Measurements from ENCODE around the gene TBCD.

The TBCD gene

DNA sequence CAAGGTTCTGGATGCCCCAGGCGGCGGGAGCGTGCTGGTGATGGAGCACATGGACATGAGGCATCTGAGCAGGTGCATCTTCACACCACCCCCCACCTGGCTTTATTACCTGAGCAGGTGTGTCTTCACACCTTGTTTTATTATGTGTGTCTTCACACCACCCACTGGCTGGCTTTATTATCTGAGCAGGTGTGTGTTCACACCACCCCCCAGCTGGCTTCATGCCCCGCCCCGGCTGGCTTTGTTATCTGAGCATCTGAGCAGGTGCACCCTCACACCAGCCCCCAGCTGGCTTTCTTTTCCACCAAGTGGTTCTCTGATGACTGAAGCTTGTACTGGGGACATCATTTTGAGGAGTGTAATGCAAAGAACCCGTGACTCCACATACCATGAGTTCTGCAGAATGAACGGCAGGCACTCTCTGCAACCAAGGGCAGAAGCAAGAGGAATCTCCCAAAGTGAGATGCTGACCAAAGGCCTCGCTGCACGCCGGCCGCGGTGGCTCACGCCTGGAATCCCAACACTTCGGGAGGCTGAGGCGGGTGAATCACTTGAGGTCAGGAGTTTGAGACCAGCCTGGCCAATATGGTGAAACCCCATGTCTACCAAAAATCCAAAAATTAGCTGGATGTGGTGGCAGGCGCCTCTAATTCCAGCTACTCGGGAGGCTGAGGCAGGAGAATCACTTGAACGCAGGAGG lies 32.7 kb upstream of the TBCD start:
- Mint-ChIP-seq H3K27ac (no peak overlapping the region), H3K4me3 (no peak overlapping the region), H3K27me3 (no peaks in the 10 kb centered on the region), H3K4me1 (ENCODE audit: low read depth) (peaks cover 23% of the 10 kb centered on the region), H3K36me3 (ENCODE audit: low read depth) (peaks cover 33% of the 10 kb centered on the region), H3K9me3 (no peaks in the 10 kb centered on the region)

DNA sequence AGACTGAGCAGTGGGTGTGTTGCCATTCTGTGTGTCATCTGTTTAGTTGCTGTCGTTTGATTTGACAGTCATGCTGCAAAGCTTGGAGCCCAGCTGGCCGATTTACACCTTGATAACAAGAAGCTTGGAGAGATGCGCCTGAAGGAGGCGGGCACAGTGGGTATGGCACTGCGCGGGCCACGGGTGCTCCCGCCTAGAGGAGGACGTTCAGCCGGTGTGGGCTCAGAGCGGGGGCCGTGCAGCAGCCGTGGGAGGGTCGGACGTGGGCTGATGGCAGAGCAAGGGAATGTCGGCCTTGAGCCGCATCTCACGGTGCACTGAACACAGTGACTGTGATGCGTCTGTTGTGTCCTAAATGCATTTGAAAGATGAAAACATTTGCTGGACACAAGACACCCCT lies 31.7 kb upstream of the TBCD start:
- peaks cover 23% of the 10 kb centered on the region for H3K4me1 Mint-ChIP-seq (ENCODE audit: low read depth)
- no peaks in the 10 kb centered on the region for H3K27me3 Mint-ChIP-seq
- H3K36me3 Mint-ChIP-seq (ENCODE audit: low read depth): peaks cover 33% of the 10 kb centered on the region
- H3K4me3 Mint-ChIP-seq: no peak overlapping the region
- no peak overlapping the region for H3K27ac Mint-ChIP-seq
- no peaks in the 10 kb centered on the region for H3K9me3 Mint-ChIP-seq

DNA sequence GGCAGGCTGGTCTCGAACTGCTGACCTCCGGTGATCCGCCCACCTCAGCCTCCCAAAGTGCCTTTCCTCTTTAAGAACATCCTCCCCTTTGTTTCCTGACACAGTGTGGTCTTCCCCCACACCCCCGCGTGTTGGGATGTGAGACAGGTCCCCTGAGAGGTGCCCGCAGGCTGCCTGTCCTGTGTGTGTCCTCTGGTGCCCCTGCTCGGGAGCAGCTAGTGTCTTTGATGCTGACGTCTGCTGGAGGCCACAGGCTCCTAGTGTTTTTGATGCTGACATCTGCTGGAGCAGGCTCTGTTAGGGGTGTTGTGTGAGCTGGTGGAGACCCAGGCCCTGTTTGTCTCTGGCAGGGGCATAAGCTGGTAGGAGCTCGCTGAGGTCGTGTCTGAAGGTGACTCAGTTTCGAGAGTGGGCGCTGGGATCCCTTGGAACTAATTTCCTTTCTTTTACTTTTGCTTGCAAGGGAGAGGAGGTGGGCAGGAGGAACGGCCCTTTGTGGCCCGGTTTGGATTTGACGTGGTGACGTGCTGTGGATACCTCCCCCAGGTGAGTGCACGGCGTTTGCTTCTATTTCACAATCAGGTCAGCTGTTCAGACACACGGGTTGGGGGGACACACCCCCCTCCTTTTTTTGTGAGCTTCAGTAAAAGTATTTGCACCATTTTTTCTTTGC lies 29.4 kb upstream of the TBCD start:
- peaks cover 39% of the 10 kb centered on the region for H3K36me3 Mint-ChIP-seq (ENCODE audit: low read depth)
- H3K4me3 Mint-ChIP-seq: no peak overlapping the region
- no peak overlapping the region for H3K27ac Mint-ChIP-seq
- no peaks in the 10 kb centered on the region for H3K27me3 Mint-ChIP-seq
- peaks cover 13% of the 10 kb centered on the region for H3K4me1 Mint-ChIP-seq (ENCODE audit: low read depth)
- H3K9me3 Mint-ChIP-seq: no peaks in the 10 kb centered on the region

DNA sequence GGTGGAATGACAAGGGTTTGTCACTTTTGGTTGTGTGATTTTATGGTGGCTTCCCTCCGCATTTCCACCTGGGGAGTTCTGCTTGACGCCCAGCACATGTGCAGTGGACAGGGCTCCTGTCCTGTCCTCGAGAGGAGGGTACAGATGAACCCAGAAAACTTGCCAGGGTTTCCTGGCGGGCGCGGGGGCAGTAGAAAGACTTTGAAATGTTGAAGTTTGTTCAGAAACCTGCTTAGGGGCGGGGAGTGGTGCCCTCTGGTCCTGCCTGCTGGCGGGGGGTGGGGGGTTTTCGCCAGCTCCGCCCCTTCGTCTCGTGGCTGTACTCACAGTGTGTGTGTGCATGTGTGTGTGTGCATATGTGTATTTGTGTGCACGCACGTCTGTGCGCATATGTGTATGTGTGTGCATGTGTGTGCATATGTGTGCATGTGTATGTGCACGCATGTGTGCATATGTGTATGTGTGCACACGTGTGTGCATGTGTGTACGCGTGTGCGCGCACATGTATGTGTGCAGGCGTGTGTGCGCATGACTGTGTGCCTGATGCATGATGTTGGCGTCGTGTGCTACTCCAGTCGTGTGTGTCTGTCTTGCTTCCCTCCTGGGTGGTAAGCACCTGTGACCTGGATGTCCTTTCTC lies 28.6 kb upstream of the TBCD start:
- H3K4me3 Mint-ChIP-seq: no peak overlapping the region
- no peaks in the 10 kb centered on the region for H3K27me3 Mint-ChIP-seq
- peaks cover 39% of the 10 kb centered on the region for H3K36me3 Mint-ChIP-seq (ENCODE audit: low read depth)
- H3K4me1 Mint-ChIP-seq (ENCODE audit: low read depth): peaks cover 4% of the 10 kb centered on the region
- no peaks in the 10 kb centered on the region for H3K9me3 Mint-ChIP-seq
- no peak overlapping the region for H3K27ac Mint-ChIP-seq

DNA sequence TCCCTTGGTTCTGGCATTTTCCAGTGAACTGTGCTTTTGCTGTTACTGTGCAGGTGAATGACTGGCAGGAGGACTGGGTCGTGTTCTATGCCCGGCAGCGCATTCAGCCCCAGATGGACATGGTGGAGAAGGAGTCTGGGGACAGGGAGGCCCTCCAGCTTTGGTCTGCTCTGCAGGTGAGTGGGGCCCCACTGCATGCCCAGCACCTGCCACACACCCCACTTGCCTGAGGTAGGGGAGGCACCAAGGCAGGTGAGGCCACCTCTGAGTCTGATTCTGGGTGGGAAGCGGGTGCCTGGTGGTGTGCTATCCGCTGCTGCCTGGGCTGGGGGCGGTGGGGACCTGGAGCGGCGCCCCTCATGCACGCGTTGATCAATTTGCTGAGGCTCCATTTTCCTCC lies 25.4 kb upstream of the TBCD start:
- Mint-ChIP-seq H3K9me3 (no peaks in the 10 kb centered on the region), H3K4me1 (ENCODE audit: low read depth) (no peaks in the 10 kb centered on the region), H3K27me3 (no peaks in the 10 kb centered on the region), H3K36me3 (ENCODE audit: low read depth) (peaks cover 35% of the 10 kb centered on the region), H3K27ac (no peak overlapping the region), H3K4me3 (no peak overlapping the region)

DNA sequence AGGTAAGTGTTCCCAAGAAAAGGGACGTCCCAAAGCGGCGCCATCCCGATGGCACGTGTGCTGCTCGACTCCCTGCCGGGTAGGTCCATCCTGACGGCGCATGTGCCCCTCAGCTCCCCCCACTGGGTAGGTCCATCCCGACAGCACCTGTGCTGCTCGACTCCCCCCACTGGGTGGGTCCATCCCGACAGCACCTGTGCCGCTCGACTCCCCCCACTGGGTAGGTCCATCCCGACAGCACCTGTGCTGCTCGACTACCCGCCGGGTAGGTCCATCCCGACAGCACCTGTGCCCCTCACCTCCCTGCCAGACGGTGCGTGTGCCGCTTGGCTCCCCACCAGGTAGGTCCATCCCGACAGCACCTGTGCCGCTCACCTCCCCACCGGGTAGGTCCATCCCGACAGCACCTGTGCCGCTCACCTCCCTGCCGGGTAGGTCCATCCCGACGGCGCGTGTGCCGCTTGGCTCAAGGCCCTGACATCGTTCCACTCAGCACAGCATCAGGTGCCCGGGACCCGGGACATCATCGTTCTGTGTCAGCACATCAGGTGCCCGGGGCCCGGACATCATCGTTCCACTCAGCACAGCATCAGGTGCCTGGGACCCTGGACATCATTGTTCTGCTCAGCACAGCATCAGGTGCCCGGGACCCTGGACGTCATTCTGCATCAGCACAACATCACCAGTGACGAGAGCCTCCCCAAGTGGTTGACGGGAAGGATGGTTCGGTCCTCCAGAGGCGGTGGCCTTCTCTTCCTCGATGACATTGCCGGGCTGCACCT lies 22.2 kb upstream of the TBCD start:
- no peak overlapping the region for H3K4me3 Mint-ChIP-seq
- no peaks in the 10 kb centered on the region for H3K9me3 Mint-ChIP-seq
- H3K36me3 Mint-ChIP-seq (ENCODE audit: low read depth): peaks cover 34% of the 10 kb centered on the region
- H3K4me1 Mint-ChIP-seq (ENCODE audit: low read depth): no peaks in the 10 kb centered on the region
- H3K27me3 Mint-ChIP-seq: no peaks in the 10 kb centered on the region
- H3K27ac Mint-ChIP-seq: no peak overlapping the region

DNA sequence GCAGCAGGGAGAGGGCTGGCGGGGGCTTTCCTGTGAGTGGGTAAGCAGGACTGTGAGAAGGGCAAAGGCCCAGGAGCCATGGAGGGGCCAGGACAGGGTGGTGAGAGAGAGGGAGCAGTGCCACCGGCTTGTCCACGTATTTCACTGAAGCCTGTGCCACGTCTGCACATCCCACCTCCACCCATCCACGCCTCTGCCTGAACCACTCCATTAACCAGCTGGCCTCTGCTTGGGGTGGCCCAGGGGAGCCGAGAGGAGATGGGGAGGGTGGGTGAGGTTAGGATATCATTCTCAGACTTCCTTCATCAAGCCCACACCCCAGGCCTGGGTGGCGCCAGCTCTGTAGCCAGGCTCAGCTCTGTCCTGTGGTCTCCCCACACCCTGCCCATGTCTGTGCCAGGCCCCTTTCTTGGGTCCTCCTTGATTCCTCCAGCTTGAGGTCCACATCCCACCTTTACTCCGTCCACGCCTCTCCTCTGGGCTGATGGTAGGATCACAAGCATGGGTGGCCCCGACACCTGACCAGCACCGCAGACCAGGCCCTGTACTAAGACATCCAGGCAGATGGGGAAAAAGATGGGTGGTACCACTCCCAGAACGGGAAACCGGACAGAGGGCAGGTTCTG lies 19.6 kb upstream of the TBCD start:
- H3K27me3 Mint-ChIP-seq: peaks cover 4% of the 10 kb centered on the region
- no peak overlapping the region for H3K4me3 Mint-ChIP-seq
- H3K27ac Mint-ChIP-seq: no peak overlapping the region
- H3K36me3 Mint-ChIP-seq (ENCODE audit: low read depth): peaks cover 30% of the 10 kb centered on the region
- H3K4me1 Mint-ChIP-seq (ENCODE audit: low read depth): peaks cover 2% of the 10 kb centered on the region
- H3K9me3 Mint-ChIP-seq: no peaks in the 10 kb centered on the region

DNA sequence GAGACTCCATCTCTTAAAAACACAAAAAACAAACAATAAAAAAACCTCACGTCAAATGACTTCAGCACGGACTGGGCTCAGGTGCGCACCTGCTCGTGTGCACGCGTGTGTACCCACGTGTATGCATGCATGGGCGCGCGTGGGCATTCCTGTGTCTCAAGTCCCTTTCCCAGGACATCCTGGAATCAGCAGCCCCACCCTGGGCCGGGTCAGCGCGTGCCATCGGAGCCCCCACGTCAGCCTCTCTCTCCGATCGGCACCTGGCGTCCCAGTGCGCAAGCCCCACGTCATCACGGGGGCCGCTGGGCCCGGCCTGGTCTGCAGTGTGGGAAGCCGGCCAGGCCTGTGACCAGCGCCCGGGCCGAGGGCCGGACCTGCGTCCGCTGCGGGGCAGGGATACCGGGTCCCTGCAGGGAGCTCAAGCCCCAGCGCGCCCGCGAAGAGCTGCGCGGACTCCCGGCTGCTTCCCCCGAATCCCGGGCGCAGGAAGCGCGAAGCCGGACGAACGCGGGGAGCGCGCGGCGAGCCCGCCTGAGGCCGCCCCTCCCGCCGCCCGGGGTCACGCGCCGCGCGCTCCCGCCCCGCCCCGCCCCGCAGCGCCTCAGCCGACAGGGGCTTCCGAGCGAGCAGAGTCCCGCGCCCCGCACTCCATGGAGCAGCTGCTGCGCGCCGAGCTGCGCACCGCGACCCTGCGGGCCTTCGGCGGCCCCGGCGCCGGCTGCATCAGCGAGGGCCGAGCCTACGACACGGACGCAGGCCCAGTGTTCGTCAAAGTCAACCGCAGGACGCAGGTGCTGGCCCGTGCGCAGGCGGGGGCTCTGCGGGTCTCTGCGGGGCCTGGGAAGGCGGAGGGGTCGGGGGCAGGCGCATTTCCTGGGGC lies 16.6 kb upstream of the TBCD start, which contains the start of gene FN3K:
FN3K (plus strand) TSS at position 629 of the 880 bp plus-strand sequence; CDS start at position 651, 22 bp downstream.
- Mint-ChIP-seq H3K4me1 (ENCODE audit: low read depth) (peaks cover 2% of the 10 kb centered on the region), H3K27me3 (peaks cover 4% of the 10 kb centered on the region), H3K36me3 (ENCODE audit: low read depth) (peaks cover 21% of the 10 kb centered on the region), H3K4me3 (peak within 1 kb of the TSS; percentile 43), H3K27ac (no peak within 1 kb of the TSS), H3K9me3 (peaks cover 3% of the 10 kb centered on the region)

DNA sequence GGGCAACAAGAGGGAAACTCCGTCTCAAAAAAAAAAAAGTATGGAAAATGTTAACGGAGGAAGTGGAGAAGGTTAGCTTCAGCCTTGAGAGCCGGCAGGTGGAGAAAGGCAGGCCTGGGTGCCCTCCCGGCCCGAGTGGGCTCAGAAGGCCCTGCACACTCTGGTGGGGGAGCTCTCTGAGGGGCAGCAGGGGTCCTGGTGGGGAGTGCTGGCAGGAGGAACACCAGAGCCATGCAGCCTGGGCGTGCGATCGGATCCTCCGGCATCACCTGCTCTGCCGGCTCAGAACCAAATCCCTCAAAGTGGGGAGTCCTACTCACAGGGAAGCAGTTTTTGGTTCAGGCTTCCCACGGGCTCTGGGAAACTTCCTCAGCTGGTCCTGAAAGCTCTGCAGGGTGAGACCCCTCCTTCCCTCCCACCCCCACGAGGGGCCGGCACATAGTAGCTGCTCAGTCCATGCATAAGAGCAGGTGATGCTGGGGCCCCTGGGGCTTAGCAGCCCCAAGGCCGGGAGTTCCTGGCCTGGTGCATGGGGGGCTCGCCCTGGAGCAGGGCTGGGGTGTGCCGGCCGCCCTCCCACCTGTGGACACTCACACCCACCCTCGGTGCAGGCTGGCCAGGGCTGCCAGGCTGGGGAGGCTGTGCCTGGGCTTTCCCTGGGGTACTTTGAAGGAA lies 15.2 kb upstream of the TBCD start:
- Mint-ChIP-seq H3K36me3 (ENCODE audit: low read depth) (peaks cover 31% of the 10 kb centered on the region), H3K27me3 (peaks cover 4% of the 10 kb centered on the region), H3K4me3 (no peak overlapping the region), H3K4me1 (ENCODE audit: low read depth) (peaks cover 2% of the 10 kb centered on the region), H3K9me3 (peaks cover 16% of the 10 kb centered on the region), H3K27ac (no peak overlapping the region)

DNA sequence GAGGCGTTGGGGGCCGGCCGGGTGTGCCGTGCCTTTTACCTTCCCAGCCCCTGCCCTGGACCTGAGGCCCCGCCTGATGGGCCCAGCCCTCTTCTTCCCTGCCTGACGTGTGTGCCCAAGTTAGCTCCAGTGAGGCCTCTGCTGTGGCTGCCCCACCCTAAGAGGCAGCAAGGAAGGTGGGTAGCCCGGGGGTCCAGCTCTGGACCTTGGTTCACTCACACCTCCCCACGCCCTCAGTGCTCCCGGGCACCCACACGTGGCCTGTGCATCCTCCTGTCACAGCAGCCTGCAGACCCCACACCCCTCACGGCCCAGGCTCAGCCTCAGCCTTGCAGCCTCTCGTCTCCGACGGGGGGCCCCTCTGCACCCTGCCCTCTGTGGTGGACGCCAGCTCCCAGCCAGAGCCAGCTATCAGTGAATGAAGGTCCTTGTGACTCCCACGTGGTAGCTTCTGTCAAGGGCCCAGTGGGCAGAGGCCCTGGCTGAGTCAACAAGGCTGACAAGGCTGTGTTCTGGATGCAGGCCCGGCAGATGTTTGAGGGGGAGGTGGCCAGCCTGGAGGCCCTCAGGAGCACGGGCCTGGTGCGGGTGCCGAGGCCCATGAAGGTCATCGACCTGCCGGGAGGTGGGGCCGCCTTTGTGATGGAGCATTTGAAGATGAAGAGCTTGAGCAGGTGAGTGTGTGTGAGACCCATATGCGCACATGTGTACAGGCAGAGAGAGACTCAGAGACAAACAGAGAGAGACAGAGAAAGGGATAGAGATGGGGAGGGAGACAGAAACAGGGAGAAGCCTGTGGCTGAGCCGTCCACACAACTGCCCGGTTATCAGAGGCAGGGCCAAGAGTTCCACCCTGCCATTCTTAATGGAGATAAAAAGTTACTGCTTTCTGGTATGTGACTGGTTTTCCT lies 13.6 kb upstream of the TBCD start:
- Mint-ChIP-seq H3K4me1 (ENCODE audit: low read depth) (peaks cover 2% of the 10 kb centered on the region), H3K27me3 (peaks cover 4% of the 10 kb centered on the region), H3K9me3 (peaks cover 20% of the 10 kb centered on the region), H3K27ac (no peak overlapping the region), H3K4me3 (no peak overlapping the region), H3K36me3 (ENCODE audit: low read depth) (peaks cover 28% of the 10 kb centered on the region)

DNA sequence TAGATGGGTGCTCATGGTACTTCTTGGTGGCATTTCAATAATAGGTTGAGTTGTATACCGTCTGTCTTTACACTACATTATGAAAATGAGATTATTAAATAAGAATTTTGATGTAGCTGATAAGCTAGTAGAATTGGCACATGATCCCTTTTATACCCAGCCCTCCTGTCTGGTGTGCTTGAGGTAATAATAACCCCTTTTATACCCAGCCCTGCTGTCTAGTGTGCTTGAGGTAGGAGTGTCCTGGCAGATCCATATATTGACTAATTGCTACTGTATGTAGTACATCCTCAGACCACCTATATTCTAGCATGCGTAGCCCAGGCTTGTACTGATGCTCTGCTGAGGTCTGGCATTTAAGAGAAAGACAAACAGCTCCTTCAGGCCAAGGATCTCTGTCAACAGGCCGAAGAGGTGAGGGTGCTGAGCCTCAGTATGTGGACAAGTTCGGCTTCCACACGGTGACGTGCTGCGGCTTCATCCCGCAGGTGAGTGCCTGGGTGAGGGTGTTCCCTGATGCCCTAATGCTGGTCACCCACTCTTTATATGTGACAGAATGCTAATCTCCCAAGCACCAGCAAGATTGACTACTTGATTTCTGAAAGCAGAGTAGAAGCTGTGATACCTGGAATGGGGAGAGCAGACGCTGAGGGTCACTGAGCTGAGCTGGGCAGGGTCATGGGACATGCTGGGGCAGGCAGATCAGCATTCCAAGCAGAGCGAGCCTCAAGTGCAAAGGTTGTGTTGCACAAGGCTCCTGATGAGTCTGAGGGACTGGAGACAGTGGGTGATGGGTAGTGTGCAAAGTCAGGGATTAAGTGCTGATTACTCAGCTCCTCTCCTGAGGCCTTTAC lies 10.7 kb upstream of the TBCD start:
- Mint-ChIP-seq H3K4me3 (no peak overlapping the region), H3K36me3 (ENCODE audit: low read depth) (peaks cover 24% of the 10 kb centered on the region), H3K4me1 (ENCODE audit: low read depth) (no peaks in the 10 kb centered on the region)

More for the DNA sequence above, 10.7 kb upstream of the TBCD start:
- H3K9me3 Mint-ChIP-seq: peaks cover 22% of the 10 kb centered on the region
- H3K27ac Mint-ChIP-seq: no peak overlapping the region
- H3K27me3 Mint-ChIP-seq: peaks cover 3% of the 10 kb centered on the region
